GM19023 (cell line): ENCODE results near the gene WDR27.
"Not testable (repeated sequence)": the region's sequence is repeated elsewhere in the genome, so short reads cannot be mapped to it uniquely, and the experiment has no call there.

Experiments
- ATAC-seq: cut with Tn5 transposase; IDR thresholded peaks from one replicate; pipeline ENCODE4 v1.9.1; 2021; ENCODE audit warnings: mild to moderate bottlenecking, moderate library complexity; ENCODE audit not compliant: unreplicated experiment

Gene WDR27

GRCh38 chr6:169710009-169710408 is 8.2 kb upstream of the WDR27 start:
- ATAC-seq: no peak

- no peak for ATAC-seq
Measured at GRCh38 chr6:169709293-169709692, 7.5 kb upstream of the WDR27 start.

GRCh38 chr6:169707772-169708171 is 5.9 kb upstream of the WDR27 start:
- ATAC-seq: no peak

- peak; percentile 3 for ATAC-seq
Measured at GRCh38 chr6:169702840-169703246, 1.0 kb upstream of the WDR27 start.

- ATAC-seq: peak; percentile 11
Measured at GRCh38 chr6:169701311-169701953, 397 bp downstream of the WDR27 start.

- no peak for ATAC-seq
Measured at GRCh38 chr6:169700296-169700695, 1.5 kb downstream of the WDR27 start.

GRCh38 chr6:169697115-169697514 is 4.7 kb downstream of the WDR27 start:
- ATAC-seq: not testable (repeated sequence)

GRCh38 chr6:169695131-169695530 is 6.7 kb downstream of the WDR27 start:
- no peak for ATAC-seq

- no peak for ATAC-seq
Measured at GRCh38 chr6:169692516-169692915, 9.3 kb downstream of the WDR27 start.

- no peak for ATAC-seq
Measured at GRCh38 chr6:169691260-169691659, 10.6 kb downstream of the WDR27 start.

- ATAC-seq: no peak
Measured at GRCh38 chr6:169689287-169689686, 12.5 kb downstream of the WDR27 start.

GRCh38 chr6:169685860-169686259 is 16.0 kb downstream of the WDR27 start:
- no peak for ATAC-seq

GRCh38 chr6:169684056-169684455 is 17.8 kb downstream of the WDR27 start:
- no peak for ATAC-seq

GRCh38 chr6:169678342-169678741 is 23.5 kb downstream of the WDR27 start:
- no peak for ATAC-seq

GRCh38 chr6:169677096-169677495 is 24.7 kb downstream of the WDR27 start:
- ATAC-seq: no peak

GRCh38 chr6:169675011-169675410 is 26.8 kb downstream of the WDR27 start:
- no peak for ATAC-seq

GRCh38 chr6:169671563-169671962 is 30.3 kb downstream of the WDR27 start:
- no peak for ATAC-seq

- ATAC-seq: no peak
Measured at GRCh38 chr6:169669889-169670288, 31.9 kb downstream of the WDR27 start.

- no peak for ATAC-seq
Measured at GRCh38 chr6:169669147-169669546, 32.7 kb downstream of the WDR27 start.

- ATAC-seq: no peak
Measured at GRCh38 chr6:169668203-169668847, 33.5 kb downstream of the WDR27 start.

GRCh38 chr6:169667716-169668115 is 34.1 kb downstream of the WDR27 start:
- ATAC-seq: no peak

- ATAC-seq: no peak
Measured at GRCh38 chr6:169666441-169666840, 35.4 kb downstream of the WDR27 start.

GRCh38 chr6:169665289-169665688 is 36.5 kb downstream of the WDR27 start:
- no peak for ATAC-seq
